Measurements from ENCODE around the gene INS. TPM values are rescaled to one million over a fixed set of nuclear protein-coding genes. Genes with fewer than 3 reads are reported as not detected.
"Not testable (repeated sequence)": the region's sequence is repeated elsewhere in the genome, so short reads cannot be mapped to it uniquely, and the experiment has no call there.

INS gene
- total and polyA plus RNA-seq, 5 donors from 2014 or later: not detected

- H3K9me3 ChIP-seq (ENCODE audit: control insufficient read depth in 2 of 2, low read length in 2 of 2): no peaks in the 10 kb centered on the region
- no peaks in the 10 kb centered on the region for H3K36me3 Mint-ChIP-seq
- no peak overlapping the region for H3K27ac ChIP-seq (ENCODE audit: insufficient read depth, low read length, poor library complexity, severe bottlenecking)
- H3K9me3 Mint-ChIP-seq: peaks cover 0 to 2% (median 0%) of the 10 kb centered on the region in 7 donors
- H3K27me3 ChIP-seq (ENCODE audit: control insufficient read depth, insufficient read depth, low read length): no peaks in the 10 kb centered on the region
- ATAC-seq (ENCODE audit: low read depth in 2 of 2) (peak; percentile 68 to 81), DNase-seq (peak; percentile 48 to 73 (median 66))
- no peaks in the 10 kb centered on the region for H3K4me1 ChIP-seq (ENCODE audit: control insufficient read depth, insufficient read depth, low read length, poor library complexity, severe bottlenecking)
- H3K4me1 Mint-ChIP-seq: peaks cover 0 to 15% (median 7%) of the 10 kb centered on the region in 4 donors
- H3K27me3 Mint-ChIP-seq: peaks cover 4% of the 10 kb centered on the region
- no peak overlapping the region for H3K4me3 ChIP-seq (ENCODE audit: low read depth, low read length)
- peak overlapping the region in 2 of 3 donors; percentile 37 to 89 for H3K27ac Mint-ChIP-seq
- no peaks in the 10 kb centered on the region for H3K36me3 ChIP-seq (ENCODE audit: control insufficient read depth, insufficient read depth, low read length)
- H3K4me3 Mint-ChIP-seq: no peak overlapping the region
These were observed 36.2 kb upstream of the INS start for GRCh38 chr11:2196970-2197770.

- no peak overlapping the region for H3K4me3 ChIP-seq (ENCODE audit: low read depth, low read length)
- Mint-ChIP-seq H3K27ac (no peak overlapping the region), H3K4me3 (no peak overlapping the region), H3K9me3 (peaks cover 0 to 1% (median 0%) of the 10 kb centered on the region in 7 donors), H3K27me3 (peaks cover 4% of the 10 kb centered on the region), H3K36me3 (no peaks in the 10 kb centered on the region), H3K4me1 (peaks cover 0 to 20% (median 7%) of the 10 kb centered on the region in 4 donors)
- no peak overlapping the region for H3K27ac ChIP-seq (ENCODE audit: insufficient read depth, low read length, poor library complexity, severe bottlenecking)
- H3K36me3 ChIP-seq (ENCODE audit: control insufficient read depth, insufficient read depth, low read length): no peaks in the 10 kb centered on the region
- DNase-seq (no peak), ATAC-seq (ENCODE audit: low read depth in 2 of 2) (no peak)
- H3K4me1 ChIP-seq (ENCODE audit: control insufficient read depth, insufficient read depth, low read length, poor library complexity, severe bottlenecking): no peaks in the 10 kb centered on the region
- H3K9me3 ChIP-seq (ENCODE audit: control insufficient read depth in 2 of 2, low read length in 2 of 2): no peaks in the 10 kb centered on the region
- no peaks in the 10 kb centered on the region for H3K27me3 ChIP-seq (ENCODE audit: control insufficient read depth, insufficient read depth, low read length)
These were observed 34.7 kb upstream of the INS start for GRCh38 chr11:2195756-2196088.

- ATAC-seq (ENCODE audit: low read depth in 2 of 2) (no peak), DNase-seq (peak; percentile 13 to 32 (median 16))
- peaks cover 4% of the 10 kb centered on the region for H3K27me3 Mint-ChIP-seq
- no peaks in the 10 kb centered on the region for H3K36me3 Mint-ChIP-seq
- Histone ChIP-seq H3K4me1 (ENCODE audit: control insufficient read depth, insufficient read depth, low read length, poor library complexity, severe bottlenecking) (no peaks in the 10 kb centered on the region), H3K27me3 (ENCODE audit: control insufficient read depth, insufficient read depth, low read length) (no peaks in the 10 kb centered on the region), H3K9me3 (ENCODE audit: control insufficient read depth in 2 of 2, low read length in 2 of 2) (no peaks in the 10 kb centered on the region), H3K36me3 (ENCODE audit: control insufficient read depth, insufficient read depth, low read length) (no peaks in the 10 kb centered on the region), H3K4me3 (ENCODE audit: low read depth, low read length) (no peak overlapping the region), H3K27ac (ENCODE audit: insufficient read depth, low read length, poor library complexity, severe bottlenecking) (no peak overlapping the region)
- H3K4me3 Mint-ChIP-seq: no peak overlapping the region
- no peaks in the 10 kb centered on the region for H3K9me3 Mint-ChIP-seq
- no peak overlapping the region for H3K27ac Mint-ChIP-seq
- peaks cover 0 to 20% (median 7%) of the 10 kb centered on the region in 4 donors for H3K4me1 Mint-ChIP-seq
These were observed 34.1 kb upstream of the INS start for GRCh38 chr11:2194877-2195755.

- not testable (repeated sequence) for DNase-seq
These were observed 33.0 kb upstream of the INS start for GRCh38 chr11:2193888-2194595.

GRCh38 chr11:2193099-2193887 is 32.3 kb upstream of the INS start:
- Histone ChIP-seq H3K27me3 (ENCODE audit: control insufficient read depth, insufficient read depth, low read length) (no peaks in the 10 kb centered on the region), H3K9me3 (ENCODE audit: control insufficient read depth in 2 of 2, low read length in 2 of 2) (no peaks in the 10 kb centered on the region), H3K27ac (ENCODE audit: insufficient read depth, low read length, poor library complexity, severe bottlenecking) (no peak overlapping the region), H3K36me3 (ENCODE audit: control insufficient read depth, insufficient read depth, low read length) (no peaks in the 10 kb centered on the region), H3K4me1 (ENCODE audit: control insufficient read depth, insufficient read depth, low read length, poor library complexity, severe bottlenecking) (no peaks in the 10 kb centered on the region), H3K4me3 (ENCODE audit: low read depth, low read length) (no peak overlapping the region)
- Mint-ChIP-seq H3K4me1 (peaks cover 0 to 20% (median 7%) of the 10 kb centered on the region in 4 donors), H3K36me3 (no peaks in the 10 kb centered on the region), H3K9me3 (no peaks in the 10 kb centered on the region), H3K27me3 (peaks cover 4% of the 10 kb centered on the region), H3K27ac (no peak overlapping the region), H3K4me3 (no peak overlapping the region)
- ATAC-seq (ENCODE audit: low read depth in 2 of 2): no peak
- no peak for DNase-seq

More at GRCh38 chr11:2193888-2194595, 33.0 kb upstream of the INS start:
- H3K4me1 Mint-ChIP-seq: peaks cover 0 to 20% (median 7%) of the 10 kb centered on the region in 4 donors
- H3K4me1 ChIP-seq (ENCODE audit: control insufficient read depth, insufficient read depth, low read length, poor library complexity, severe bottlenecking); H3K4me3 ChIP-seq (ENCODE audit: low read depth, low read length); H3K36me3 ChIP-seq (ENCODE audit: control insufficient read depth, insufficient read depth, low read length); H3K36me3 Mint-ChIP-seq; H3K27ac Mint-ChIP-seq; H3K9me3 Mint-ChIP-seq; ATAC-seq (ENCODE audit: low read depth in 2 of 2); H3K4me3 Mint-ChIP-seq; H3K27ac ChIP-seq (ENCODE audit: insufficient read depth, low read length, poor library complexity, severe bottlenecking); H3K9me3 ChIP-seq (ENCODE audit: control insufficient read depth in 2 of 2, low read length in 2 of 2); H3K27me3 Mint-ChIP-seq; H3K27me3 ChIP-seq (ENCODE audit: control insufficient read depth, insufficient read depth, low read length): not testable (repeated sequence)

GRCh38 chr11:2192435-2192834 is 31.4 kb upstream of the INS start:
- Histone ChIP-seq H3K27me3 (ENCODE audit: control insufficient read depth, insufficient read depth, low read length) (no peaks in the 10 kb centered on the region), H3K9me3 (ENCODE audit: control insufficient read depth in 2 of 2, low read length in 2 of 2) (no peaks in the 10 kb centered on the region), H3K27ac (ENCODE audit: insufficient read depth, low read length, poor library complexity, severe bottlenecking) (no peak overlapping the region), H3K4me3 (ENCODE audit: low read depth, low read length) (no peak overlapping the region), H3K36me3 (ENCODE audit: control insufficient read depth, insufficient read depth, low read length) (no peaks in the 10 kb centered on the region), H3K4me1 (ENCODE audit: control insufficient read depth, insufficient read depth, low read length, poor library complexity, severe bottlenecking) (no peaks in the 10 kb centered on the region)
- Mint-ChIP-seq H3K36me3 (no peaks in the 10 kb centered on the region), H3K4me3 (no peak overlapping the region), H3K27me3 (peaks cover 4% of the 10 kb centered on the region), H3K9me3 (no peaks in the 10 kb centered on the region), H3K27ac (no peak overlapping the region), H3K4me1 (peaks cover 0 to 20% (median 7%) of the 10 kb centered on the region in 4 donors)
- no peak for DNase-seq
- no peak for ATAC-seq (ENCODE audit: low read depth in 2 of 2)

- H3K9me3 Mint-ChIP-seq: no peaks in the 10 kb centered on the region
- Histone ChIP-seq H3K36me3 (ENCODE audit: control insufficient read depth, insufficient read depth, low read length) (no peaks in the 10 kb centered on the region), H3K4me1 (ENCODE audit: control insufficient read depth, insufficient read depth, low read length, poor library complexity, severe bottlenecking) (no peaks in the 10 kb centered on the region), H3K27me3 (ENCODE audit: control insufficient read depth, insufficient read depth, low read length) (no peaks in the 10 kb centered on the region), H3K27ac (ENCODE audit: insufficient read depth, low read length, poor library complexity, severe bottlenecking) (no peak overlapping the region), H3K4me3 (ENCODE audit: low read depth, low read length) (no peak overlapping the region), H3K9me3 (ENCODE audit: control insufficient read depth in 2 of 2, low read length in 2 of 2) (no peaks in the 10 kb centered on the region)
- H3K4me1 Mint-ChIP-seq: peaks cover 0 to 16% (median 5%) of the 10 kb centered on the region in 4 donors
- no peaks in the 10 kb centered on the region for H3K36me3 Mint-ChIP-seq
- H3K4me3 Mint-ChIP-seq: no peak overlapping the region
- H3K27ac Mint-ChIP-seq: no peak overlapping the region
- H3K27me3 Mint-ChIP-seq: peaks cover 2% of the 10 kb centered on the region
- ATAC-seq (ENCODE audit: low read depth in 2 of 2) (no peak), DNase-seq (no peak)
These were observed 30.9 kb upstream of the INS start for GRCh38 chr11:2191883-2192282.

Measured in CD4-positive, CD25-positive, alpha-beta regulatory T cell (primary cell).